Mesendoderm (in vitro differentiated cells): Measurements from ENCODE around the gene CACNG7.

Experiments
- DNase-seq: peaks from one replicate; pipeline ENCODE4 v3.0.0; 2013
- H2AK5ac ChIP-seq: 2 replicates; pipeline ENCODE4 v1.6.1; 2013; ENCODE audit warnings: low read length, inconsistent platforms
- H2BK120ac ChIP-seq: 2 replicates; pipeline ENCODE4 v1.6.1; 2013; ENCODE audit warnings: low read depth, mild to moderate bottlenecking, low read length, moderate library complexity, mixed read lengths
- H2BK15ac ChIP-seq: replicated peaks from 2 replicates; pipeline ENCODE4 v1.6.1; 2013; ENCODE audit warnings: low read depth, mild to moderate bottlenecking, moderate library complexity
- H2BK5ac ChIP-seq: 2 replicates; pipeline ENCODE4 v1.6.1; 2013; ENCODE audit warnings: low read length, inconsistent platforms
- H3K18ac ChIP-seq: 2 replicates; pipeline ENCODE4 v1.6.1; 2013; ENCODE audit warnings: mild to moderate bottlenecking, low read length, mixed read lengths
- H3K23ac ChIP-seq: one replicate; pipeline ENCODE4 v1.6.1; 2013; ENCODE audit warnings: low read length
- H3K27ac ChIP-seq: 2 replicates; pipeline ENCODE4 v1.5.1; 2013; ENCODE audit warnings: low read depth, mild to moderate bottlenecking, inconsistent platforms, low read length, moderate library complexity
- H3K27me3 ChIP-seq: 2 replicates; pipeline ENCODE4 v1.6.1; 2013; ENCODE audit warnings: low read length, control low read depth, mild to moderate bottlenecking, inconsistent platforms; ENCODE audit not compliant: insufficient read depth, poor library complexity
- H3K36me3 ChIP-seq: 2 replicates; pipeline ENCODE4 v1.6.1; 2013; ENCODE audit warnings: low read length, inconsistent platforms; ENCODE audit not compliant: control insufficient read depth, insufficient read depth
- H3K4ac ChIP-seq: one replicate; pipeline ENCODE4 v1.6.1; 2013; ENCODE audit warnings: low read depth, mild to moderate bottlenecking, low read length, moderate library complexity
- H3K4me1 ChIP-seq: 2 replicates; pipeline ENCODE4 v1.6.1; 2013; ENCODE audit warnings: low read depth, low read length, inconsistent platforms; ENCODE audit not compliant: control insufficient read depth
- H3K4me2 ChIP-seq: 2 replicates; pipeline ENCODE4 v1.6.1; 2013; ENCODE audit warnings: low read length
- H3K4me3 ChIP-seq: 2 replicates; pipeline ENCODE4 v1.5.1; 2013; ENCODE audit warnings: mild to moderate bottlenecking, low read length
- H3K56ac ChIP-seq: one replicate; pipeline ENCODE4 v1.6.1; 2013; ENCODE audit warnings: low read length
- H3K79me1 ChIP-seq: 2 replicates; pipeline ENCODE4 v1.6.1; 2013; ENCODE audit warnings: low read length, inconsistent platforms
- H3K79me2 ChIP-seq: 2 replicates; pipeline ENCODE4 v1.6.1; 2013; ENCODE audit warnings: mild to moderate bottlenecking, low read length; ENCODE audit not compliant: control insufficient read depth, insufficient read depth
- H3K9ac ChIP-seq: 2 replicates; pipeline ENCODE4 v1.6.1; 2013; ENCODE audit warnings: low read length, inconsistent platforms
- H4K5ac ChIP-seq: one replicate; pipeline ENCODE4 v1.6.1; 2013; ENCODE audit warnings: low read length
- H4K8ac ChIP-seq: one replicate; pipeline ENCODE4 v1.6.1; 2013; ENCODE audit warnings: low read depth, mild to moderate bottlenecking, control low read depth, low read length, moderate library complexity
- WGBS: extraction: QIAGEN DNeasy Blood & Tissue Kit; methylation state at CpG from one replicate; pipeline ENCODE4 v1.1.7; 2013; ENCODE audit warnings: low lambda C conversion rate, missing lambda C conversion rate; ENCODE audit not compliant: insufficient coverage; ENCODE audit errors: extremely low coverage; 5-methylcytosine and 5-hydroxymethylcytosine counted together

CACNG7 gene

GRCh38 chr19:53988981-53989380 is 79.9 kb downstream of the CACNG7 start:
- Histone ChIP-seq H3K79me1 (no peaks in the 10 kb centered on the region), H4K5ac (no peak overlapping the region), H2AK5ac (no peak overlapping the region), H2BK120ac (no peak overlapping the region), H3K4me1 (no peaks in the 10 kb centered on the region), H3K4me3 (no peak overlapping the region), H2BK15ac (no peak overlapping the region), H2BK5ac (no peak overlapping the region), H3K18ac (no peak overlapping the region), H4K8ac (no peak overlapping the region), H3K23ac (no peak overlapping the region), H3K27ac (no peak overlapping the region), H3K56ac (no peak overlapping the region), H3K4me2 (no peak overlapping the region), H3K4ac (no peak overlapping the region), H3K36me3 (no peaks in the 10 kb centered on the region), H3K79me2 (no peaks in the 10 kb centered on the region), H3K27me3 (no peaks in the 10 kb centered on the region), H3K9ac (no peak overlapping the region)
- WGBS, result no CpG with 5 or more reads among the region's 6 CpGs
- DNase-seq, result no peak

- Histone ChIP-seq H3K4ac (no peak overlapping the region), H3K4me3 (no peak overlapping the region), H3K79me1 (no peaks in the 10 kb centered on the region), H3K4me1 (no peaks in the 10 kb centered on the region), H2AK5ac (no peak overlapping the region), H3K4me2 (no peak overlapping the region), H3K56ac (peak overlapping the region; percentile 7), H2BK120ac (no peak overlapping the region), H2BK5ac (no peak overlapping the region), H3K23ac (no peak overlapping the region), H2BK15ac (no peak overlapping the region), H3K18ac (no peak overlapping the region), H3K27me3 (no peaks in the 10 kb centered on the region), H4K8ac (no peak overlapping the region), H3K79me2 (no peaks in the 10 kb centered on the region), H4K5ac (no peak overlapping the region), H3K9ac (no peak overlapping the region), H3K27ac (no peak overlapping the region), H3K36me3 (no peaks in the 10 kb centered on the region)
- DNase-seq, result no peak
- no CpG with 5 or more reads among the region's 22 CpGs for WGBS
These were observed 80.8 kb downstream of the CACNG7 start for GRCh38 chr19:53989600-53990533.

GRCh38 chr19:53991224-53992113 is 82.4 kb downstream of the CACNG7 start, which contains the start of gene CACNG6:
TSS of gene CACNG6 (plus strand) at chr19:53991637. CDS start at chr19:53992878, 1,241 bp downstream.
- peak within 1 kb of the TSS; percentile 56 for H3K18ac ChIP-seq
- no peak within 1 kb of the TSS for H3K27ac ChIP-seq

GRCh38 chr19:53992211-53992610 is 83.1 kb downstream of the CACNG7 start:
- Histone ChIP-seq H4K8ac (no peak overlapping the region), H3K4ac (no peak overlapping the region), H3K27me3 (no peaks in the 10 kb centered on the region), H3K4me2 (no peak overlapping the region), H2BK15ac (no peak overlapping the region), H3K27ac (no peak overlapping the region), H3K79me1 (no peaks in the 10 kb centered on the region), H3K4me3 (no peak overlapping the region), H3K9ac (no peak overlapping the region), H3K18ac (no peak overlapping the region), H2BK120ac (no peak overlapping the region), H2BK5ac (no peak overlapping the region), H3K36me3 (no peaks in the 10 kb centered on the region), H3K4me1 (no peaks in the 10 kb centered on the region), H3K23ac (no peak overlapping the region), H4K5ac (no peak overlapping the region), H2AK5ac (no peak overlapping the region), H3K79me2 (no peaks in the 10 kb centered on the region), H3K56ac (no peak overlapping the region)
- DNase-seq, result no peak
- WGBS, result no CpG with 5 or more reads among the region's 9 CpGs

More at GRCh38 chr19:53991224-53992113, 82.4 kb downstream of the CACNG7 start, which contains the start of gene CACNG6:
- Histone ChIP-seq H2AK5ac (no peak within 1 kb of the TSS), H3K4me3 (no peak within 1 kb of the TSS), H3K79me1 (no peaks in the 10 kb centered on the region), H3K56ac (peak within 1 kb of the TSS; percentile 74), H4K8ac (no peak within 1 kb of the TSS), H2BK15ac (no peak within 1 kb of the TSS), H3K27me3 (no peaks in the 10 kb centered on the region), H4K5ac (no peak within 1 kb of the TSS), H3K4me2 (peak within 1 kb of the TSS; percentile 44), H3K9ac (peak within 1 kb of the TSS; percentile 61), H3K4ac (peak within 1 kb of the TSS; percentile 46), H3K79me2 (no peaks in the 10 kb centered on the region), H2BK120ac (no peak within 1 kb of the TSS), H3K23ac (no peak within 1 kb of the TSS), H2BK5ac (no peak within 1 kb of the TSS), H3K36me3 (no peaks in the 10 kb centered on the region), H3K4me1 (no peaks in the 10 kb centered on the region)
- peak; percentile 67 for DNase-seq
- WGBS, result no CpG with 5 or more reads among the region's 66 CpGs

- Histone ChIP-seq H3K4me2 (no peak overlapping the region), H3K23ac (no peak overlapping the region), H2BK15ac (no peak overlapping the region), H3K36me3 (no peaks in the 10 kb centered on the region), H2BK5ac (no peak overlapping the region), H3K79me2 (no peaks in the 10 kb centered on the region), H3K9ac (no peak overlapping the region), H3K27ac (no peak overlapping the region), H3K4me3 (no peak overlapping the region), H3K4me1 (no peaks in the 10 kb centered on the region), H3K4ac (no peak overlapping the region), H3K79me1 (no peaks in the 10 kb centered on the region), H2AK5ac (no peak overlapping the region), H4K8ac (no peak overlapping the region), H3K27me3 (no peaks in the 10 kb centered on the region), H4K5ac (no peak overlapping the region), H3K18ac (no peak overlapping the region), H3K56ac (no peak overlapping the region), H2BK120ac (no peak overlapping the region)
- no CpG with 5 or more reads among the region's 43 CpGs for WGBS
- DNase-seq, result no peak
These were observed 83.7 kb downstream of the CACNG7 start for GRCh38 chr19:53992815-53993214.
